Left renal cortex interstitium (tissue), 4 donors: ENCODE data around the gene MROH2B. TPM values are rescaled to one million over a fixed set of nuclear protein-coding genes. Genes with fewer than 3 reads are reported as not detected.
"Not testable (repeated sequence)": the region's sequence is repeated elsewhere in the genome, so short reads cannot be mapped to it uniquely, and the experiment has no call there.

Experiments used
- DNase-seq, 4 donors: peaks; one replicate each; pipeline ENCODE4 v3.0.0-alpha.2; 2013; ENCODE audit warnings: low read depth in 4 of 4, low spot score in 2 of 4, missing footprints in 1 of 4
- polyA plus RNA-seq, 4 donors: library from polyadenylated mRNA; unstranded; fragments of 120-200 nt; gene quantifications; one replicate each; pipeline ENCODE4 v1.2.1, GENCODE V29; 2013; ENCODE audit not compliant: insufficient read length in 4 of 4

MROH2B gene
- polyA plus RNA-seq, 4 donors: 0.09 to 0.23 (median 0.13) TPM; not detected in 1

- no peak for DNase-seq
These were observed 38.2 kb downstream of the MROH2B start for GRCh38 chr5:41032973-41033372.

- not testable (repeated sequence) for DNase-seq
These were observed 48.5 kb downstream of the MROH2B start for GRCh38 chr5:41022600-41022999.

GRCh38 chr5:41012318-41012717 lies 58.8 kb downstream of the MROH2B start:
- DNase-seq: no peak

- DNase-seq: no peak
These were observed 60.6 kb downstream of the MROH2B start for GRCh38 chr5:41010572-41010971.

- DNase-seq: no peak
These were observed 61.9 kb downstream of the MROH2B start for GRCh38 chr5:41009232-41009631.

- no peak for DNase-seq
These were observed 66.2 kb downstream of the MROH2B start for GRCh38 chr5:41004931-41005330.

GRCh38 chr5:41003670-41004376 lies 67.3 kb downstream of the MROH2B start:
- DNase-seq: no peak

- no peak for DNase-seq
These were observed 71.2 kb downstream of the MROH2B start for GRCh38 chr5:40999966-41000365.

- no peak for DNase-seq
These were observed 72.0 kb downstream of the MROH2B start for GRCh38 chr5:40999142-40999541.

GRCh38 chr5:40995801-40996586 lies 75.1 kb downstream of the MROH2B start:
- no peak for DNase-seq

- no peak for DNase-seq
These were observed 79.1 kb downstream of the MROH2B start for GRCh38 chr5:40991981-40992559.

- peak in 3 of 4 donors; percentile 18 to 41 (median 34) for DNase-seq
These were observed 79.8 kb downstream of the MROH2B start for GRCh38 chr5:40991168-40991980.

GRCh38 chr5:40988746-40989510 lies 82.2 kb downstream of the MROH2B start:
- DNase-seq: no peak

GRCh38 chr5:40987349-40987748 lies 83.8 kb downstream of the MROH2B start:
- DNase-seq: no peak

GRCh38 chr5:40986666-40987065 lies 84.5 kb downstream of the MROH2B start:
- DNase-seq: no peak

GRCh38 chr5:40985501-40985900 lies 85.6 kb downstream of the MROH2B start:
- no peak for DNase-seq

GRCh38 chr5:40984884-40985283 lies 86.3 kb downstream of the MROH2B start:
- no peak for DNase-seq

GRCh38 chr5:40983781-40984180 lies 87.4 kb downstream of the MROH2B start:
- DNase-seq: no peak

GRCh38 chr5:40981420-40981819 lies 89.7 kb downstream of the MROH2B start:
- DNase-seq: no peak

GRCh38 chr5:40976836-40977235 lies 94.3 kb downstream of the MROH2B start:
- no peak for DNase-seq
